Measurements from ENCODE around the gene DNAH14. TPM values are rescaled to one million over a fixed set of nuclear protein-coding genes. Genes with fewer than 3 reads are reported as not detected.
"Not testable (repeated sequence)": the region's sequence is repeated elsewhere in the genome, so short reads cannot be mapped to it uniquely, and the experiment has no call there.

Gene DNAH14
- total RNA-seq, 1 experiment from 2014 or later = 57.3 TPM

- no peak for TF ChIP-seq CTCF (IDR thresholded peaks at IDR 0.05; ENCODE audit: insufficient read depth in 1 of 2, low read depth in 1 of 2, low read length in 1 of 2, severe bottlenecking in 1 of 2, unreplicated experiment in 1 of 2)
- Mint-ChIP-seq H3K27ac (ENCODE audit: unreplicated experiment) (no peak overlapping the region), H3K4me3 (ENCODE audit: unreplicated experiment) (no peak overlapping the region), H3K27me3 (ENCODE audit: insufficient read depth, unreplicated experiment) (no peaks in the 10 kb centered on the region), H3K9me3 (ENCODE audit: unreplicated experiment) (no peaks in the 10 kb centered on the region), H3K4me1 (ENCODE audit: low read depth, unreplicated experiment) (no peaks in the 10 kb centered on the region), H3K36me3 (ENCODE audit: insufficient read depth, unreplicated experiment) (no peaks in the 10 kb centered on the region)
- no peaks in the 10 kb centered on the region for H3K36me3 ChIP-seq (ENCODE audit: control insufficient read depth, insufficient read depth, low read length)
- H3K4me3 ChIP-seq (ENCODE audit: low read depth, low read length) = no peak overlapping the region
- H3K27me3 ChIP-seq (replicated peaks; ENCODE audit: control insufficient read depth, insufficient read depth, low read length) = no peaks in the 10 kb centered on the region
- DNase-seq = no peak
- H3K4me1 ChIP-seq = no peaks in the 10 kb centered on the region
- intact Hi-C loops (cut with micrococcal nuclease; ENCODE audit: unreplicated experiment) = no loop called here
- no TSS peak for BruUV-seq (replicated peaks)
- H3K9me3 ChIP-seq = no peaks in the 10 kb centered on the region
- ChIA-PET POLR2A (no interaction called here), CTCF (no interaction called here)
These were observed 213.5 kb downstream of the DNAH14 start for GRCh38 chr1:225143001-225143400.

- no peaks in the 10 kb centered on the region for H3K9me3 ChIP-seq
- ChIA-PET CTCF (no interaction called here), POLR2A (no interaction called here)
- no peak overlapping the region for H3K4me3 ChIP-seq (ENCODE audit: low read depth, low read length)
- H3K36me3 Mint-ChIP-seq (ENCODE audit: insufficient read depth, unreplicated experiment) = no peaks in the 10 kb centered on the region
- H3K4me3 Mint-ChIP-seq (ENCODE audit: unreplicated experiment) = no peak overlapping the region
- BruUV-seq (replicated peaks) = no TSS peak
- no peaks in the 10 kb centered on the region for H3K9me3 Mint-ChIP-seq (ENCODE audit: unreplicated experiment)
- intact Hi-C loops (cut with micrococcal nuclease; ENCODE audit: unreplicated experiment) = no loop called here
- H3K27ac Mint-ChIP-seq (ENCODE audit: unreplicated experiment) = no peak overlapping the region
- H3K27me3 Mint-ChIP-seq (ENCODE audit: insufficient read depth, unreplicated experiment) = no peaks in the 10 kb centered on the region
- TF ChIP-seq CTCF (IDR thresholded peaks at IDR 0.05; ENCODE audit: insufficient read depth in 1 of 2, low read depth in 1 of 2, low read length in 1 of 2, severe bottlenecking in 1 of 2, unreplicated experiment in 1 of 2) = no peak
- no peaks in the 10 kb centered on the region for H3K4me1 ChIP-seq
- H3K4me1 Mint-ChIP-seq (ENCODE audit: low read depth, unreplicated experiment) = no peaks in the 10 kb centered on the region
- no peaks in the 10 kb centered on the region for H3K27me3 ChIP-seq (replicated peaks; ENCODE audit: control insufficient read depth, insufficient read depth, low read length)
- no peaks in the 10 kb centered on the region for H3K36me3 ChIP-seq (ENCODE audit: control insufficient read depth, insufficient read depth, low read length)
- DNase-seq = no peak
These were observed 217.0 kb downstream of the DNAH14 start for GRCh38 chr1:225146478-225146877.

- intact Hi-C loops (cut with micrococcal nuclease; ENCODE audit: unreplicated experiment); H3K27me3 Mint-ChIP-seq (ENCODE audit: insufficient read depth, unreplicated experiment): not testable (repeated sequence)
These were observed 218.3 kb downstream of the DNAH14 start for GRCh38 chr1:225147791-225148190.

GRCh38 chr1:225152061-225152460, 222.6 kb downstream of the DNAH14 start:
- TF ChIP-seq CTCF (IDR thresholded peaks at IDR 0.05; ENCODE audit: insufficient read depth in 1 of 2, low read depth in 1 of 2, low read length in 1 of 2, severe bottlenecking in 1 of 2, unreplicated experiment in 1 of 2) = no peak
- Mint-ChIP-seq H3K4me1 (ENCODE audit: low read depth, unreplicated experiment) (no peaks in the 10 kb centered on the region), H3K9me3 (ENCODE audit: unreplicated experiment) (no peaks in the 10 kb centered on the region), H3K36me3 (ENCODE audit: insufficient read depth, unreplicated experiment) (no peaks in the 10 kb centered on the region), H3K27ac (ENCODE audit: unreplicated experiment) (no peak overlapping the region), H3K4me3 (ENCODE audit: unreplicated experiment) (no peak overlapping the region), H3K27me3 (ENCODE audit: insufficient read depth, unreplicated experiment) (no peaks in the 10 kb centered on the region)
- no peaks in the 10 kb centered on the region for H3K27me3 ChIP-seq (replicated peaks; ENCODE audit: control insufficient read depth, insufficient read depth, low read length)
- H3K9me3 ChIP-seq = no peaks in the 10 kb centered on the region
- H3K36me3 ChIP-seq (ENCODE audit: control insufficient read depth, insufficient read depth, low read length) = no peaks in the 10 kb centered on the region
- POLR2A ChIA-PET = no interaction called here
- DNase-seq = no peak
- no peak overlapping the region for H3K4me3 ChIP-seq (ENCODE audit: low read depth, low read length)
- no peaks in the 10 kb centered on the region for H3K4me1 ChIP-seq
- BruUV-seq (replicated peaks) = no TSS peak
- intact Hi-C loops (cut with micrococcal nuclease; ENCODE audit: unreplicated experiment) = no loop called here
- CTCF ChIA-PET = no interaction called here

More at GRCh38 chr1:225147791-225148190, 218.3 kb downstream of the DNAH14 start:
- CTCF ChIA-PET; H3K27me3 ChIP-seq (replicated peaks; ENCODE audit: control insufficient read depth, insufficient read depth, low read length); H3K4me3 Mint-ChIP-seq (ENCODE audit: unreplicated experiment); DNase-seq; H3K36me3 ChIP-seq (ENCODE audit: control insufficient read depth, insufficient read depth, low read length); POLR2A ChIA-PET; H3K4me1 ChIP-seq; H3K9me3 ChIP-seq; H3K4me3 ChIP-seq (ENCODE audit: low read depth, low read length); H3K9me3 Mint-ChIP-seq (ENCODE audit: unreplicated experiment); H3K4me1 Mint-ChIP-seq (ENCODE audit: low read depth, unreplicated experiment); H3K36me3 Mint-ChIP-seq (ENCODE audit: insufficient read depth, unreplicated experiment); H3K27ac Mint-ChIP-seq (ENCODE audit: unreplicated experiment); BruUV-seq (replicated peaks): not testable (repeated sequence)

All from Caco-2 (cell line).